GM21786 (cell line): ENCODE results near the gene PPM1M.

Experiments used
- ATAC-seq: cut with Tn5 transposase; IDR thresholded peaks from one replicate; pipeline ENCODE4 v1.9.1; 2021; ENCODE audit not compliant: unreplicated experiment

Gene PPM1M

DNA sequence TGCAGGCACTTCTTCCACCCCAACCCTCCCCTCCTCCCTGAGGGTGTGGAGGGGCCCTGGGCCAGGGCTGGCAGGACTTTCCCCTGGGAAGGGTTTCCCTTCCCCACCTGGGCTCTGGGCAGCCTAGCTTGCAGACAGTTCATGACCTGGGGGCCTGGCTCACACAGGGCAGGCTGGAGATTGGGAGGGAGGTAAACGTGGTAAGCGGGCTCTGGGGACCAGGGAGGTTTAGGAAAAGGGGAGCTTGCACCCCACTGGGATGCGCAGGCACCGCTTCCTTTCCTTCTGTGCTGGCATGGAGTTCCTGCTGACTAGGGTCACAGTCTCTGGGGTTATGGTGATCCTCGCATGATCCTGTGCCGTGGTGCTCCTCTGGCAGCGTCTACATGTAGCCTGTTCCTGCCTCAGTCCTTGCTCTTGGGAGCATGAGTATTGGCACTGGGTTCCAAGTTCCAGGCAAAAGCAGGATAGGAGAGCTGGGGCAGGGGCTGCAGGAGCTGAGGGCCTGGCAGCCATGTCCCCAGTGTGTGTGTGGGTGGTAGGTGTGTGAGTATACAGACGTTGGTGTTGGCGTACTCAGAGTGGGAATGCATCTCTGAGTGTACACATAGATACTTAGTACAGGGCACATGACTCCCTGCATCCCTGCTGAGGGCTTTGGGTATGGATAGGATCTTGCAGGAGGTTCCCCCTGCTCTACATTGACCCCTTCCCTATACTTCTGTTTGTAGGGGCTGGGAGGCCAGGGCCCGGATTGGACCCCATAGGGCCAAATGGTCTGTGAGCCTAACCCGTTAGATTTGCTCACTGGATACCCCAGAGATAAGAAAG lies 49.0 kb downstream of the PPM1M start:
- no peak for ATAC-seq

DNA sequence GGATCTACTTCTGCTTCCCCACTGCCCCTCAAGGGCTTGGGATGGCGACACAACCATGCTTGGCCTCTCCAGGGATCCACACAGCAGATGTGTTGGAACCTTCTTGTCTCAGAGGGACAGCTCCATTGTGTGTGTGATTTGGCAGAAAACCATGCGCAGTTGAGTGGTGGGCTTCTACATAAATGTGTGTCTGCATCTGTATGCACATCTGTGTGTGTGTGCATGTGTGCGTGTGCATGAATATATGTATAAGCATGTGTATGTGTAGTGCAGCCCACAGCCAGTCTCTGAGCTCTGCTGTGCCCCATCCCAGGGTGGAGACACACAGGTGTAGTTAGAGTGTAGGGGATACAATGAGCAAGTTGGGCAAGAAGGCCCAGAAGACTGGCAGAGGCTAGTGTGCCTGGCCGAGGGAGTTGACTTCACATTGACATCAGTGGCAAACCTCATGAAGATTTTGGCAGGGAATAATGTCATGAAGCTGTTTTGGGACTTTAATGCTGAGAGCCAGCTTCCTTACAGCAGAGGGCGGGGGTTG lies 50.2 kb downstream of the PPM1M start:
- ATAC-seq, result no peak

DNA sequence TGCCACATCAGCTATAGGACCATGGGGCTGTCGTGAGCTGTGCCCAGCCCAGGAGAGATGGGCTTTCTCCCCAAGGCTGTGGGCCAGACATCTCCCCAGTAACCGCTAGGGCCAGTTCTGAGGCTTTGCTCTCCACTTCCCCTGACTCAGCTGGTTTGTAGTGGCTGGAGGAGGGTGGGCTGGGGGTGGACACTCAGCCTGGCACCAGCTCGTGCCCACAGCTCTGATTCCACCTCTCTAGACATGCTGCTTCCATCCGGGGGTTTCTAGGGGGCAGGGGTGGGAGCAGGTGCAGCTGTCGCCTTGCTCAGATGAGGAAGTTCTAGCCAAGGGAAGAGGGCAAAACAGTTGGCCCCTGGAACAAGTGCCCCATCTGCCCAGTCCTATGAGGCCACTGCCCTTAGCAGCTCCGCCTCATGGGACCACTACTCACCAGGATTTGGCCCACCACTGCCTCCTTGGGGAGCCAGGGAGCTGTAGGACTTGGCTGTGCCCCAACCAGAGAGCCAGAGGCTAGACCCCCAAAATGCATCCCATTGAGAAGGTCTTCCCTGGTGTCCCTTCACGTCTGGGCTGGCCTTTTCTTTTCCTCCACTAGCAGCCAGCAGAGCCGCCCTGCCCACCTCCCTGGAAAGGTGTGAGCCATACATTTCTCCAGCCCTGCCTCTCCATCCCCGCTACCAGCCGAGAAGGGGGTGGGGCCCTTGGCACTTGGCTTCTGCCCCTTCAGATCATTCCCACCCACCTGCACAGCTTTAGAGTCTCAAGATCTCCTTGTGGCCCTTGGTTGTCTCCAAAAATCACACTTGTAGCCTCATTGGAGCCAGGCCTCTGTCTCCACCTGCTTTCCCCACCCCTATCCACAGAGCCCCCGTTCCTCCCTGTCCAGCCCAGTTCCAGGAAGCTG lies 51.9 kb downstream of the PPM1M start:
- ATAC-seq, result no peak

DNA sequence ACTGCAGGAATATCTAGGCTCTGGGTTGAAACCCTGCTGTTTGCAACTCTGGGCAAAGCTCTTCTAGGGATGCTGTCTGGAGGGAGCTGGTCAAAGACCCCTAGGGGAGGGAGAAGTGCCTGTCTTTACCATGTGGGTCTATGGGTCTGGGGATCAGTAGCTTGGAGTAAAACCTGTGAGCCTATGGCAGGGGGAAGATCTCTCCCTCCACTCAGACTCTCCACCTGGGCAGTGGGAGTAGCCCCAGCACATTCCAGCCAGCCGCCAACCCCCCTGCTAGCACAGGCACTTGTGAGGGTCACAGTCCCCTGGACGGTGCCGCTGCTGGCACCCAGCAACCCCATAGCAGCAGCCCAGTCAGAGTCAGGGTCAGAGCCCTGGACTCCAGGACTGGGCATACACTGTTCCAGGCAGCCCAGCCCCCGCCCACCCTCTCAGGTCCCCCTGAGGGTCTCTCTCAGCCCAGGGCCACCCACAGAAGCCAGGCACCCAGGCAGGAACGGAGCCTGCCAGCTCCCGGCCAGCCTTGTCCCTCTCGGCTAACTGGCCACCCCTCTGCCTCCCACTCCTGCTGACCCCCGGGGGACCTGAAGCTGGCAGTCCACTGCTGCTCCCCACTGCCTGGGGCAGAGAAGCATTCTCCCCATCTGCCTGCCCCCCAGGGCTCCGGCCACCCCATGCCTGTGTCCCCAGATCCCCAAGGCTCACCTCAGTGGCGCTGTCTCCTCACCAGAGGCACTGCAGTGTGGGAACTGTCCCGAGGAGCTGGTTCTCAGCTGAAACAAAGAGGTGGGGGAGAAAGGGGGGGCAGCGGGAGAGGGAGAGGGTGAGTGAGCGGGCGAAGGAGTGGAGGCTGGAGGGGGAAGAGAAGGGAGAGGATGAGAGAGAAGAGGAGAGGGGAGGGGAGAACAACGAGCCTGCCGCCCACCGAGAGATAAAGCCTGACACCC lies 52.9 kb downstream of the PPM1M start:
- ATAC-seq, result no peak

DNA sequence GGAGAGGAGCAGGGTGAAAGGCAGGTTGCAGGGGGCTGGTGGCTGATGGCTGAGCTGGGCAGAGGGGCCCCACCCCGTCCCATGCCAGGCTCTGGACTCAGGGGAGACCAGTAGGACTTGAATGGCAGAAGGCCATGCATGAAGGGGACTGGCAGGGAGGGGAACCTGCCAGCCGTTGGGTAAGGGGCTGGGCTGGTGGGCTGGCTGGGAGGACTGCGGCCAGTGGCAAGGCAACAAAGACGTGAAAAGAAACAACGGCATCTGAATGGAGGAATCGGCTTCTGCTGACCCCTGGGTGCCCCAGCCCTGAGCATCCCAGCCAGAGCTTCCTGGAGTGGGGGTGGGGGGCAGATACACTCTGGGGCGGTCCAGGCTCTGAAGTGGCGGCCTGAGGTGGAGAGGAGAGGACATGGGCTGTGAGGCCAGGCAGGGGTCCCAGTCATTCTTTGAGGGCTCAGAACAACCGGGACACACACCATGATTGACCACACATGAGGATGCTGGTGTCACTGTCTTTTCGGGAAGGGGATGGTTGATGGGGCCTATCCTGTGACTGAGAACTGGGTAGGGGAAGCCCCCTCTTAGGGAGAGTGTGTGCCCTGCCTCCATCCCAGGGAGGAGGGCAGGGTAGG lies 53.8 kb downstream of the PPM1M start:
- no peak for ATAC-seq
